Lower leg skin (tissue), 4 donors: ENCODE data around the gene ELN. TPM values are rescaled to one million over a fixed set of nuclear protein-coding genes. Genes with fewer than 3 reads are reported as not detected.

Source experiments
- DNase-seq, 2 donors: peaks; one replicate each; pipeline ENCODE4 v3.0.0-alpha.2; 2019; ENCODE audit warnings: low spot score in 2 of 2
- H3K4me3 ChIP-seq: fragments of 200-600 bp; sonication (generic); 2 replicates; pipeline ENCODE4 v1.5.1; 2017; ENCODE audit warnings: mild to moderate bottlenecking, low read depth; ENCODE audit not compliant: poor library complexity, severe bottlenecking
- POLR2A ChIP-seq, 2 donors: fragments of 450-650 bp; IDR thresholded peaks; one replicate each; pipeline ENCODE4 v1.6.1; 2016 to 2017; ENCODE audit warnings: antibody characterized with exemption in 2 of 2, mild to moderate bottlenecking in 1 of 2, moderate library complexity in 1 of 2
- WGBS, 2 donors: methylation state at CpG; one replicate each; pipeline ENCODE4 v1.1.5; 2018; 5-methylcytosine and 5-hydroxymethylcytosine counted together
- intact Hi-C: fragments of 100-400 bp; cut with DNase I; formaldehyde crosslinking; loops from one replicate; pipeline ENCODE4 v1.15.0; 2023; ENCODE audit warnings: low total_unique reads
- total RNA-seq, 4 donors: library from RNA; depleted of rRNA; stranded (reverse); fragments of >200 nt; gene quantifications; one replicate each; pipeline ENCODE4 v1.1.0, GENCODE V29; 2016
- TF ChIP-seq, protein P1 (sequence below), 3 donors: fragments of 450-650 bp; IDR thresholded peaks; one replicate each; pipeline ENCODE4 v1.5.1; 2016; ENCODE audit warnings: antibody characterized with exemption in 3 of 3, mild to moderate bottlenecking in 3 of 3, moderate library complexity in 2 of 3

The ELN gene
- total RNA-seq, 4 donors from 2014 or later, result 5.6 to 96.2 (median 32.4) TPM

DNA sequence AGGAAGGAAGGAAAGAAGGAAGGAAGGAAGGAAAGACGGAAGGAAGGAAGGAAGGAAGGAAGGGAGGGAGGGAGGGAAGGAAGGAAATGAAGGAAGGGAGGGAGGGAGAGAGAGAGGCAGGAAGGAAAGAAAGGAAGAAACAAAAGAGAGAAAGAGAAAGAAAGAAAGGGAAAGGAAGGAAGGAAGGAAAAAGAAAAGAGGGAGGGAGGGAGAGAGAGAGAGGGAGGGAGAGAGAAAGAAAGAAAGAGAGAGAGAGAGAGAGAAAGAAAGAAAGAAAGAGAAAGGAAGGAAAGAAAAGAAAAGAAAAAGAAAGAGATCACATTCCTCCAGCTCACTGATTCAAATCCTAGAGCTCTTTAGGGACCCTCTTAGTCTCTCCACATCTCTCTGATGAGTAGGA is 24.7 kb downstream of the ELN start:
- no peak for DNase-seq
- WGBS, 2 donors, result 79 to 89% methylated on average over 1 of the region's 1 CpG
- TF ChIP-seq, protein P1, sequence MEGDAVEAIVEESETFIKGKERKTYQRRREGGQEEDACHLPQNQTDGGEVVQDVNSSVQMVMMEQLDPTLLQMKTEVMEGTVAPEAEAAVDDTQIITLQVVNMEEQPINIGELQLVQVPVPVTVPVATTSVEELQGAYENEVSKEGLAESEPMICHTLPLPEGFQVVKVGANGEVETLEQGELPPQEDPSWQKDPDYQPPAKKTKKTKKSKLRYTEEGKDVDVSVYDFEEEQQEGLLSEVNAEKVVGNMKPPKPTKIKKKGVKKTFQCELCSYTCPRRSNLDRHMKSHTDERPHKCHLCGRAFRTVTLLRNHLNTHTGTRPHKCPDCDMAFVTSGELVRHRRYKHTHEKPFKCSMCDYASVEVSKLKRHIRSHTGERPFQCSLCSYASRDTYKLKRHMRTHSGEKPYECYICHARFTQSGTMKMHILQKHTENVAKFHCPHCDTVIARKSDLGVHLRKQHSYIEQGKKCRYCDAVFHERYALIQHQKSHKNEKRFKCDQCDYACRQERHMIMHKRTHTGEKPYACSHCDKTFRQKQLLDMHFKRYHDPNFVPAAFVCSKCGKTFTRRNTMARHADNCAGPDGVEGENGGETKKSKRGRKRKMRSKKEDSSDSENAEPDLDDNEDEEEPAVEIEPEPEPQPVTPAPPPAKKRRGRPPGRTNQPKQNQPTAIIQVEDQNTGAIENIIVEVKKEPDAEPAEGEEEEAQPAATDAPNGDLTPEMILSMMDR (IDR thresholded peaks at IDR 0.05), result no peak
- TF ChIP-seq POLR2A (IDR thresholded peaks at IDR 0.05), result no peak
- intact Hi-C loops, result no loop called here
- no peak overlapping the region for H3K4me3 ChIP-seq

DNA sequence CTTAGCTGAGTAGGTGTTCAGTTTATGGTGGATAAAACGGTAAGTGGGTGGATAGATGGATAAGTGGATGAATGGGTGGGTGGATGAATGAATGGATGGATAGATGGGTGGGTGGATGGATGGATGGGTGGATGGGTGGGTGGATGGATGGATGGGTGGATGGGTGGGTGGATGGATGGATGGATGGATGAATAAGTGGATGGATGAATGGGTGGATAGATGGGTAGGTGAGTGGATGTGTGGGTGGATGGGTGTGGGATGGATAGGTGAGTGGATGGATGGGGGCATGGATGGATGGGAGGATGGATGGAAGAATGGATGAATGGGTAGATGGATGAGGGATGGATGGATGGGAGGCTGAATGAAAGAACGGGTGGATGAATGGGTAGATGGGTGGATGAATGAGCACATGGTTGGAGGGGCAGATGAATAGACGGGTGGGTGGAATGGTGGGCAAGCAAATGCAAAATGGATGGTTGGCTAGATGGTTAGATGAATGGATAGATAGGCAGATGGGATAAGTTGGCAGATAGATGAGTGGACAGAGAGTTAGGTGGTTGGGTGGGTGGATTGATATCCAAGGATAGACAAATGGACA is 25.7 kb downstream of the ELN start:
- no peak for DNase-seq
- no peak overlapping the region for H3K4me3 ChIP-seq
- WGBS, 2 donors, result 87 to 94% methylated on average over 3 of the region's 3 CpGs
- intact Hi-C loops, result no loop called here
- TF ChIP-seq, protein P1 (IDR thresholded peaks at IDR 0.05), result no peak
- no peak for TF ChIP-seq POLR2A (IDR thresholded peaks at IDR 0.05)

DNA sequence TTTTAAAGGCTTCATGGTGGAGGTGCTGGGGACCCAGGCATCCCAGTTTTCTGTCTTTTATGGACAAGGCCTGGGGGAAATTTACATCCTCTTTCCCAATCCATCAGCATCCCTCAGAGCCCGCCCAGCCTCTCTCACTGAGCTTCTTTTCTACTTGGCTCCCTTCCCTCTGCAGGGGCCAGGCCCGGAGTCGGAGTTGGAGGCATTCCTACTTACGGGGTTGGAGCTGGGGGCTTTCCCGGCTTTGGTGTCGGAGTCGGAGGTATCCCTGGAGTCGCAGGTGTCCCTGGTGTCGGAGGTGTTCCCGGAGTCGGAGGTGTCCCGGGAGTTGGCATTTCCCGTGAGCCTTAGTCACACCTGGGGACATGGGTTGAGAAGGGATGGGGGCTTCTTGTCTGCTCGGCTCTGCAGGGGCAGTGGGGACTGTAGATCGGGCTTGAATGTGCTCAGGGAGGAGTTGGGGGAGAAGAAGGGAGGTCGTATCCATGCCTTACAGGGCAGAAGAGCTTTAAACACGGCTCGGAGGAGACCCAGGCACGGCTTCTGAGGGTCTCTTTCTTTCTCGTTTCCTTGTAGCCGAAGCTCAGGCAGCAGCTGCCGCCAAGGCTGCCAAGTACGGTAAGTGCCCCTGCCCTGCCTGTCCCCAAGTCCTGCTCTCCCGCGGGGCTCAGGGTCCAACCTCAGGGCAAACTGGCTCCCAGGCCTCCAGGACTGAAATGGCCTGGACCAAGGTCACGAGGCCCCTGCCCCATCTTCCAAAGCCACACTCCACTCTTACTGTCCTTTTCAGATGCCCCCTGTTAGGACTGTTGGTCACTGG is 28.3 kb downstream of the ELN start:
- no peak for DNase-seq
- no peak for TF ChIP-seq POLR2A (IDR thresholded peaks at IDR 0.05)
- TF ChIP-seq, protein P1 (IDR thresholded peaks at IDR 0.05), result no peak
- 82 to 83% methylated on average over 25 to 26 of the region's 26 CpGs for WGBS, 2 donors
- no peak overlapping the region for H3K4me3 ChIP-seq
- intact Hi-C loops, result no loop called here

DNA sequence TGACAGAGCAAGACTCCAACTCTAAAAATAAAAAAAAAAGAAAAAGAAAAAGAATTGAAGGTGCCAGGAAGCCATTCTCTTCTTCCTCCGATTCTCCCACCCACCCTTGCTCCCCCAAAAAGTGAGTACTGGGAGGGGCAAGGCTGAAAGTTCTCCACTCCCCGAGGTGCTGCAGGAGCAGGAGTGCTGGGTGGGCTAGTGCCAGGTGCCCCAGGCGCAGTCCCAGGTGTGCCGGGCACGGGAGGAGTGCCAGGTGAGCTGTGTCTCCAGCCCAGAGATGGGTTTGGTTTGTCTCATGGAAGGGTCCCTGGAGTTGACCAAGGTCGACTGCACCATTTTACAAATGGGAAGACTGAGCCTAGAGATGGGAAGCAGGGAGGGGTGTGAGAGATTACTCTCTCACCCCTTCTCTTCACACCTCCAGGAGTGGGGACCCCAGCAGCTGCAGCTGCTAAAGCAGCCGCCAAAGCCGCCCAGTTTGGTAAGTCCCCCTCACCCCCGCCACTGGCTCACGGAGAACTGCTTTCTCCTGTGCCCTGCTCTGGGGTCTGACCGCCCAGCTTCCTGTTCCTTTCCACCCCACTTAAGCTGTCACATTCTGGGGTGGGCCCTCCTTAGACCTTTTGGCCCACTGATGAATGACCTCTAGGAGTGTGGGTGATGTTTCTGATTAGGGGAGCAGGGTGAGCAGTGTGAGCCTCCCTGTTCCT is 29.4 kb downstream of the ELN start:
- intact Hi-C loops, result no loop called here
- 63 to 69% methylated on average over 11 of the region's 11 CpGs for WGBS, 2 donors
- DNase-seq, result no peak
- TF ChIP-seq, protein P1 (IDR thresholded peaks at IDR 0.05), result no peak
- TF ChIP-seq POLR2A (IDR thresholded peaks at IDR 0.05), result no peak
- H3K4me3 ChIP-seq, result no peak overlapping the region

DNA sequence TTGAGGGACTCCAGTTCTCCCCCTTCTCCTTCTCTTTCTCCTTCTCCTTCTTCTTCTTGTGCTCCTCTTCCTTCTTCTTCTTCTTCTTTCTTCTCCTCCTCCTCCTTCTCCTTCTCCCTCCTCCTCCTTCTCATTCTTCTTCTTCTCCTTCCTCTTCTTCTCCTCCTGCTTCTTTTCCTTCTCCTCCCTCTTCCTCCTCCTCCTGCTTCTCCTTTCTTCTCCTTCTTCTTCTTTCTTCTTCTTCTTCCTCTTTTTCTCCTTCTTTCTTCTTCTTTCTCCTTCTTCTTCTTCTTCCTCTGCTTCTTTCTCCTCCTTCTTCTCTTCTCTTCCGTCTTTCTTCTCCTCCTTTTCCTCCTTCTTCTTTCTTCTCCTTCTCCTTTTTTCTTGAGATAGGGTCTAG is 30.0 kb downstream of the ELN start:
- WGBS, 2 donors, result 91 to 95% methylated on average over 1 of the region's 1 CpG
- no peak for TF ChIP-seq POLR2A (IDR thresholded peaks at IDR 0.05)
- TF ChIP-seq, protein P1 (IDR thresholded peaks at IDR 0.05), result no peak
- no peak overlapping the region for H3K4me3 ChIP-seq
- no peak for DNase-seq
- intact Hi-C loops, result no loop called here
